Measurements from ENCODE around the gene ARHGAP9. TPM values are rescaled to one million over a fixed set of nuclear protein-coding genes. Genes with fewer than 3 reads are reported as not detected.

The ARHGAP9 gene
- total and polyA plus RNA-seq, 10 donors, result 148 to 400 (median 238) TPM

DNA sequence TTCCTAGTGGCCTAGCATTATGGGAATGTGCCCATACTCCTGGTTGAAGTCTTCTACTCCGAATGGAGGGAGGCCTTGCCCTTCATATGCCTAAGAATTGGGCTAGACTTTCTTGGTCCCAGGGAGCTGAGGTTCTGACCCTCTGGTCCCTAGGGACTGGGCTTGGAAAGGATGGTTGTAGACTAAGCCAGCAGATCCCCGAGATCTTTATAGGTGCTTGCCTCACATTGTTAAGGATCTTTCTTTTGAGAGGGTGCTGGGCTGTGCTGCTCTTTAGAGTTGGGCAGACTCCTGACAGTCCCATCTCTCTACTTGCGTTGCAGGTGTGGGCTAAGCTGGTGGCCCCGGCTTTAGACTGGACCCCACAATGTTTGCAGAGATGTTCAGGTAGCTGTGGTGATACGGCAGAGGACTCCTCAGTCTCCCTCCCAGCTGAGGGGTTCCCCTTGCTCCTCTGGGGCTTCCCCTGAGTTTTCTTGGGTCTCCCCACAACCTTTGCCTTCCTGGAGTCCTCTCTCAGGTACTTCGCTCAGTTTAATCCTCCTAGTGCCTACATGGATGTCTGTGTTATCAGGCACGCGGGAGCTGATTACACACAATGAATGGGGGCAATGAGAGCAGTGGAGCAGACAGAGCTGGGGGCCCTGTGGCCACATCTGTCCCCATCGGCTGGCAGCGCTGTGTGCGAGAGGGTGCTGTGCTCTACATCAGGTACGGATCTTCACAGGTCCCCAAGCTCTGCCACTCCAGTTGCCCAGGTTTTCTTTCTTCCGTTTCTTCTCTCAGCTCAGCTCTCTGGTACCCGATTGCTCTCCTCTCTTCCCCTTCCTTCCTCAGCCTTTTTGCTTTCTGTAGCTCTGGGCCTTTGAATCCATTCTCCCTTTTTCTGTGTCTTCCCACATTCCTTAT, 44.3 kb upstream of the ARHGAP9 start:
- Histone ChIP-seq H3K4me3 (peak overlapping the region; percentile 58 to 89 (median 70)), H3K27ac (peak overlapping the region; percentile 98 to 100 (median 99)), H3K4me1 (peaks cover 36 to 72% (median 51%) of the 10 kb centered on the region in 6 donors), H3K27me3 (replicated peaks in 1 of 7) (no peaks in the 10 kb centered on the region), H3K36me3 (peaks cover 0 to 53% (median 50%) of the 10 kb centered on the region in 6 donors), H3K9me3 (no peaks in the 10 kb centered on the region)
- intact Hi-C loops (cut with DNase I; ENCODE audit: low total_unique reads), result no loop called here
- WGBS, 5 donors, result 69 to 75% (median 72%) methylated on average over 14 of the region's 14 CpGs
- peak; percentile 80 for DNase-seq
- TF ChIP-seq POLR2AphosphoS5 (IDR thresholded peaks at IDR 0.05), result peak in 1 of 3 donors; percentile 18
- TF ChIP-seq, protein P1, sequence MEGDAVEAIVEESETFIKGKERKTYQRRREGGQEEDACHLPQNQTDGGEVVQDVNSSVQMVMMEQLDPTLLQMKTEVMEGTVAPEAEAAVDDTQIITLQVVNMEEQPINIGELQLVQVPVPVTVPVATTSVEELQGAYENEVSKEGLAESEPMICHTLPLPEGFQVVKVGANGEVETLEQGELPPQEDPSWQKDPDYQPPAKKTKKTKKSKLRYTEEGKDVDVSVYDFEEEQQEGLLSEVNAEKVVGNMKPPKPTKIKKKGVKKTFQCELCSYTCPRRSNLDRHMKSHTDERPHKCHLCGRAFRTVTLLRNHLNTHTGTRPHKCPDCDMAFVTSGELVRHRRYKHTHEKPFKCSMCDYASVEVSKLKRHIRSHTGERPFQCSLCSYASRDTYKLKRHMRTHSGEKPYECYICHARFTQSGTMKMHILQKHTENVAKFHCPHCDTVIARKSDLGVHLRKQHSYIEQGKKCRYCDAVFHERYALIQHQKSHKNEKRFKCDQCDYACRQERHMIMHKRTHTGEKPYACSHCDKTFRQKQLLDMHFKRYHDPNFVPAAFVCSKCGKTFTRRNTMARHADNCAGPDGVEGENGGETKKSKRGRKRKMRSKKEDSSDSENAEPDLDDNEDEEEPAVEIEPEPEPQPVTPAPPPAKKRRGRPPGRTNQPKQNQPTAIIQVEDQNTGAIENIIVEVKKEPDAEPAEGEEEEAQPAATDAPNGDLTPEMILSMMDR (IDR thresholded peaks at IDR 0.05 in 8 of 11, conservative IDR thresholded peaks at IDR 0.05 in 3 of 11), result peak in 1 of 11 experiments; percentile 4
- TF ChIP-seq POLR2A (IDR thresholded peaks at IDR 0.05), result no peak

DNA sequence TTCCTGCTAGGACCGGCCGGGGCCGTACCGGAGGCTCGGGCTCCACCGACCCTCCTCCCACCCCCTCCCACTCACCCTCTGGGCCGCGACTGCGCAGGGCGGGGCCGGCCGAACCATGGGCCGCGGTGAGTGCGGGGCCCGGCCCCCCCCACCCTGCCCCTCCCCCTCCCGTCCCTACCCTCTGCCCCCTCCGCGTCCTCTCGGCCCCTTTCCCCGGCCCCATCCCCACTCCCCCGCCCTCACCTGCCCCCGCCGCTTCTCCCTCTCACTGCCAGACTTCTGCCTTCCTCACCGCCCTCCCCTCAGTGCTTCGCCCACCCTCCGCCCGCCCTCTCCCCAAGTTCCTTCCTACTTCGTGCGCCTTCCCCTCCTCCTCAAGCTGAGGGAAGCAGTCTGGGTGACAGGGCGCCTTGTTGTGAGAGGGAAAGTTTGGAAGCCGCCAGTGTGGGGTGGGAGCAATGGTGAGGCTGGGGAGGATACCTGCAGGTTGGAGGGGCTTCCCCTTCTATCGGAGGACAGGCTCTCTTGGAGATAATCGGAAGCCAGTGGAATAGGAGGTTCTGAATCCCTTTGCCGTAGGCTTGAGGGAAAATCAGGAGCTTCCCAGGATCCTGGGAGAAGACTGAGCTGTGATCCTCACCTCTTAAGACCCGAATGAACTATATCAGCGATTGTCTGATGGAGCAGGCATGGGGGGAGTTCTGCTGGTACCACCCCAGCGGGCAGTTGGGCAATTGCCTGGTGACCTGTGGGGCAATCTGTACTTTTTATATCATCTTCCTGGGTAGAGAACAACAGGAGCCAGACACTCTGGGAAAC, 43.4 kb upstream of the ARHGAP9 start:
- peaks cover 0 to 51% (median 41%) of the 10 kb centered on the region in 6 donors for H3K36me3 ChIP-seq
- H3K9me3 ChIP-seq, result no peaks in the 10 kb centered on the region
- peak overlapping the region; percentile 58 to 89 (median 70) for H3K4me3 ChIP-seq
- 0 to 4% (median 1%) methylated on average over 7 to 38 of the region's 38 CpGs for WGBS, 5 donors
- peak overlapping the region; percentile 98 to 100 (median 99) for H3K27ac ChIP-seq
- TF ChIP-seq POLR2A (IDR thresholded peaks at IDR 0.05) (peak in 2 of 3 donors; percentile 7 to 9), POLR2AphosphoS5 (IDR thresholded peaks at IDR 0.05) (peak in 2 of 3 donors; percentile 42 to 55)
- TF ChIP-seq, protein P1 (IDR thresholded peaks at IDR 0.05 in 8 of 11, conservative IDR thresholded peaks at IDR 0.05 in 3 of 11), result peak in 1 of 11 experiments; percentile 18
- intact Hi-C loops (cut with DNase I; ENCODE audit: low total_unique reads), result no loop called here
- peaks cover 45 to 81% (median 59%) of the 10 kb centered on the region in 6 donors for H3K4me1 ChIP-seq
- no peaks in the 10 kb centered on the region for H3K27me3 ChIP-seq (replicated peaks in 1 of 7)
- DNase-seq, result peak; percentile 94

DNA sequence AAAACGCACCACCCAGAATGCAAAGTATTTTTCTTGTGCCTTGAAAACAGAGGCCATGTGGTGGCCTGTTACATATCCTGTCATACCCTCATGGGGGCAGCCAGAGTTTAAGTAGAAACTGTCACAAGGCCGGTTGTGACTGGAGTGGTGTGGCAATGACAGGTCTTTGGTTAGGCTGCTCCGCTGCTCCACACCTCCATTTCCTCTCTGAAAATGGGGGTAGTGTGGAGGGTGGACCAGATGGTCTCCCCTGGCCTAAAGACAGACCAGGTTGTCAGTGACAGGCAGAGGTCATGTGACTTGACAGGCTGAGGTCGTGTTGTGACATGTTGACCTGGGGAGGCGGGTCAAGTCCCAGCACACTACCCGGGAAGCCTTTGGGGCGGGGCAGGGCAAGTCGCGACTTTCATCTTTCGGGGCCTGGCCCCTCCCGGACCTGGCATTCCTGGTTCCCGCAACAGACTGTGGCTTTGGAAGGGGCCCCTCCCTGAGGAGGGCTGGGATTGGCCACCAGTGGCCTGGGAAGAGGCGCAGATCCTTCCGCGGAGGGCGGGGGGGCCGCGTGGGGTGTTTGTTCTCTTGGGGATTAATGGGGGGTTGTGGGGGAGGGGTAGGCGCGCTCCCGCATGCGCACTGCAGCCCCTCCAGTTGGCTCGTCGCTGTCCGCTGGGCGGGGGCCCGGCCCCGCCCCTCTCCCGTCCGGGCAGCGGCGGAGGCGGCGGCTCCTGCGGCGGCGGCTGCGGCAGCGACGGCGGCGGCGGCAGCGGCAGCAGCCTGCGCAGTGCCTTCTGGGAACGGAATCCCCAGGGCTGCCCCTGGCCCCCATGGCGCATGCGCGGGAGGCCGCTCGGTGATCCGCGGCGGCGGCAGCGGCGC, 42.6 kb upstream of the ARHGAP9 start, which contains the start of gene MBD6:
Gene MBD6, plus strand, starts transcription at position 814 of the 876 bp plus-strand sequence. CDS start 1,480 bp downstream, outside the sequence.
- H3K9me3 ChIP-seq, result no peaks in the 10 kb centered on the region
- H3K4me1 ChIP-seq, result peaks cover 47 to 87% (median 68%) of the 10 kb centered on the region in 6 donors
- no peaks in the 10 kb centered on the region for H3K27me3 ChIP-seq (replicated peaks in 1 of 7)
- H3K27ac ChIP-seq, result peak within 1 kb of the TSS; percentile 98 to 100 (median 99)
- peak; percentile 79 to 86 (median 81) for TF ChIP-seq POLR2AphosphoS5 (IDR thresholded peaks at IDR 0.05)
- TF ChIP-seq, protein P1 (IDR thresholded peaks at IDR 0.05 in 8 of 11, conservative IDR thresholded peaks at IDR 0.05 in 3 of 11), result peak in 3 of 11 experiments; percentile 6 to 19 (median 14)
- peak in 1 of 3 donors; percentile 34 for TF ChIP-seq POLR2A (IDR thresholded peaks at IDR 0.05)
- H3K36me3 ChIP-seq, result peaks cover 0 to 51% (median 40%) of the 10 kb centered on the region in 6 donors
- H3K4me3 ChIP-seq, result peak within 1 kb of the TSS; percentile 58 to 89 (median 70)
- WGBS, 5 donors, result 0 to 5% (median 1%) methylated on average over 3 to 57 of the region's 57 CpGs
- peak; percentile 98 for DNase-seq
- intact Hi-C loops (cut with DNase I; ENCODE audit: low total_unique reads), result no loop called here
